H1 (cell line): Measurements from ENCODE around the gene TSHR. TPM values are rescaled to one million over a fixed set of nuclear protein-coding genes. Genes with fewer than 3 reads are reported as not detected.

Experiments used
- CTCF ChIA-PET: fragments of 300-600 bp; sonication (Branson Sonifier 250); formaldehyde crosslinking; loops from one replicate; lab custom pipeline; 2021; ENCODE audit not compliant: partially characterized antibody; lab: Charles Lee
- POLR2A ChIA-PET: fragments of 300-600 bp; sonication (Branson Sonifier 250); formaldehyde crosslinking; loops from one replicate; lab custom pipeline; 2021; ENCODE audit warnings: inconsistent platforms; ENCODE audit not compliant: partially characterized antibody; lab: Charles Lee
- DNase-seq, 2 experiments: peaks; one replicate each; pipeline versions ENCODE4 v3.0.0 to v3.0.0-alpha.2; 2010 to 2022; ENCODE audit warnings: low spot score in 2 of 2, low read depth in 1 of 2, mixed read lengths in 1 of 2
- FAIRE-seq: peaks from 2 replicates; lab custom pipeline; 2011; peaks lifted over from hg19 to GRCh38; lab: Jason Lieb, UNC
- H2AFZ ChIP-seq: 2 replicates; pipeline ENCODE4 v1.8.1; 2012; ENCODE audit warnings: low read length, inconsistent platforms
- H2AK5ac ChIP-seq: 2 replicates; pipeline ENCODE4 v1.6.1; 2013; ENCODE audit warnings: low read depth, low read length
- H2BK120ac ChIP-seq: replicated peaks from 2 replicates; pipeline ENCODE3; 2013; ENCODE audit warnings: low read depth, low read length, inconsistent platforms
- H2BK12ac ChIP-seq: 2 replicates; pipeline ENCODE4 v1.6.1; 2013; ENCODE audit warnings: low read depth, low read length
- H2BK15ac ChIP-seq: 2 replicates; pipeline ENCODE4 v1.6.1; 2013; ENCODE audit warnings: low read length
- H2BK20ac ChIP-seq: 2 replicates; pipeline ENCODE4 v1.6.1; 2013; ENCODE audit warnings: low read length
- H2BK5ac ChIP-seq: 2 replicates; pipeline ENCODE4 v1.6.1; 2013; ENCODE audit warnings: low read depth, low read length
- H3K14ac ChIP-seq: 2 replicates; pipeline ENCODE4 v1.6.1; 2013; ENCODE audit warnings: inconsistent platforms; ENCODE audit not compliant: insufficient read length
- H3K18ac ChIP-seq: 2 replicates; pipeline ENCODE4 v1.6.1; 2013; ENCODE audit warnings: low read length; ENCODE audit errors: extremely low read depth
- H3K23ac ChIP-seq: 2 replicates; pipeline ENCODE4 v1.6.1; 2013; ENCODE audit warnings: inconsistent platforms; ENCODE audit not compliant: insufficient read length
- H3K23me2 ChIP-seq: 2 replicates; pipeline ENCODE4 v1.6.1; 2013; ENCODE audit warnings: low read depth, low read length
- H3K27ac ChIP-seq: 2 replicates; pipeline ENCODE4 v1.6.1; 2011; ENCODE audit warnings: low read depth, low read length, inconsistent platforms
- H3K27me3 ChIP-seq, 4 experiments: replicated peaks in 1 of 4; 1 replicate in 1 of 4; 2 replicates in 3 of 4; pipeline versions ENCODE4 v1.6.1 to v1.8.1; 2011 to 2013; ENCODE audit warnings: low read length in 3 of 4, mild to moderate bottlenecking in 3 of 4, inconsistent platforms in 2 of 4, mixed read lengths in 2 of 4, moderate library complexity in 1 of 4; ENCODE audit not compliant: control insufficient read depth in 3 of 4, insufficient read depth in 3 of 4; ENCODE audit errors: extremely low read depth in 1 of 4
- H3K36me3 ChIP-seq, 4 experiments: 2 replicates each; pipeline versions ENCODE4 v1.6.1 to v1.8.1; 2011 to 2013; ENCODE audit warnings: mild to moderate bottlenecking in 4 of 4, low read length in 3 of 4, moderate library complexity in 2 of 4, control low read depth in 1 of 4, inconsistent platforms in 1 of 4; ENCODE audit not compliant: insufficient read depth in 4 of 4, control insufficient read depth in 2 of 4
- H3K4ac ChIP-seq: replicated peaks from 2 replicates; pipeline ENCODE3; 2013; ENCODE audit warnings: low read length, low read depth, mixed read lengths, inconsistent platforms; ENCODE audit not compliant: insufficient read length
- H3K4me1 ChIP-seq, 4 experiments: replicated peaks in 1 of 4; 1 replicate in 1 of 4; 2 replicates in 3 of 4; pipeline versions ENCODE4 v1.6.1 to v1.8.1; 2011 to 2013; ENCODE audit warnings: low read length in 3 of 4, inconsistent platforms in 2 of 4, mixed read lengths in 1 of 4; ENCODE audit not compliant: insufficient read depth in 4 of 4, control insufficient read depth in 3 of 4
- H3K4me2 ChIP-seq, 2 experiments: 2 replicates each; pipeline versions ENCODE4 v1.6.1 to v1.8.1; 2011 to 2013; ENCODE audit warnings: low read depth in 2 of 2, low read length in 2 of 2, control low read depth in 1 of 2, inconsistent platforms in 1 of 2, mild to moderate bottlenecking in 1 of 2; ENCODE audit not compliant: insufficient read depth in 1 of 2
- H3K4me3 ChIP-seq, 4 experiments: fragments of 200-600, 300-600 bp in 1 of 4; sonication (generic), shearing (Covaris generic), sonication (Bioruptor Twin) in 1 of 4; 2 replicates each; pipeline versions ENCODE4 v1.5.1 to v1.8.1; 2011 to 2016; ENCODE audit warnings: low read length in 4 of 4, low read depth in 3 of 4, control low read depth in 2 of 4, inconsistent platforms in 2 of 4, mild to moderate bottlenecking in 2 of 4, mixed read lengths in 1 of 4, moderate library complexity in 1 of 4; ENCODE audit not compliant: insufficient read depth in 2 of 4; ENCODE audit errors: extremely low read depth in 1 of 4
- H3K56ac ChIP-seq: replicated peaks from 2 replicates; pipeline ENCODE3; 2013; ENCODE audit warnings: low read depth, mild to moderate bottlenecking, mixed read lengths, low read length, inconsistent platforms; ENCODE audit not compliant: insufficient read length
- H3K79me1 ChIP-seq: 2 replicates; pipeline ENCODE4 v1.6.1; 2013; ENCODE audit warnings: low read depth, low read length, control low read depth
- H3K79me2 ChIP-seq, 2 experiments: 2 replicates each; pipeline versions ENCODE4 v1.6.1 to v1.8.1; 2012 to 2013; ENCODE audit warnings: low read length in 2 of 2, mild to moderate bottlenecking in 2 of 2, inconsistent platforms in 1 of 2; ENCODE audit not compliant: insufficient read depth in 2 of 2, control insufficient read depth in 1 of 2
- H3K9ac ChIP-seq, 4 experiments: replicated peaks in 1 of 4; 1 replicate in 1 of 4; 2 replicates in 3 of 4; pipeline versions ENCODE4 v1.6.1 to v1.8.1; 2011 to 2013; ENCODE audit warnings: low read depth in 3 of 4, low read length in 3 of 4, control low read depth in 2 of 4, mild to moderate bottlenecking in 2 of 4, moderate library complexity in 2 of 4, inconsistent platforms in 1 of 4; ENCODE audit errors: extremely low read depth in 1 of 4
- H3K9me3 ChIP-seq, 2 experiments: 2 replicates each; pipeline versions ENCODE4 v1.6.1 to v1.8.1; 2012 to 2013; ENCODE audit warnings: mild to moderate bottlenecking in 2 of 2, moderate library complexity in 2 of 2, control low read depth in 1 of 2, inconsistent platforms in 1 of 2, low read depth in 1 of 2, low read length in 1 of 2, mixed read lengths in 1 of 2; ENCODE audit not compliant: insufficient read depth in 2 of 2
- H4K20me1 ChIP-seq, 2 experiments: replicated peaks in 1 of 2; 2 replicates each; pipeline versions ENCODE3 to v1.8.1; 2011 to 2013; ENCODE audit warnings: inconsistent platforms in 2 of 2, low read length in 2 of 2, mild to moderate bottlenecking in 1 of 2; ENCODE audit not compliant: insufficient read depth in 2 of 2, control insufficient read depth in 1 of 2
- H4K5ac ChIP-seq: 2 replicates; pipeline ENCODE4 v1.6.1; 2013; ENCODE audit warnings: low read length, low read depth, mixed read lengths, inconsistent platforms; ENCODE audit not compliant: insufficient read length
- H4K8ac ChIP-seq: 2 replicates; pipeline ENCODE4 v1.8.0; 2013; ENCODE audit warnings: mild to moderate bottlenecking, moderate library complexity, low read length, inconsistent platforms; ENCODE audit not compliant: insufficient read depth; ENCODE audit errors: extremely low read depth
- H4K91ac ChIP-seq: replicated peaks from 2 replicates; pipeline ENCODE3; 2013; ENCODE audit warnings: low read length, mixed read lengths, inconsistent platforms; ENCODE audit not compliant: insufficient read length
- EZH2 ChIP-seq: fragments of 200-600 bp; sonication (generic); IDR thresholded peaks from 2 replicates; pipeline ENCODE4 v1.7.1; 2012; ENCODE audit warnings: low read depth, mild to moderate bottlenecking, moderate library complexity, low read length, inconsistent platforms; ENCODE audit not compliant: severe bottlenecking
- JUN ChIP-seq: IDR thresholded peaks from 2 replicates; pipeline ENCODE4 v1.6.1; 2011; ENCODE audit warnings: low read depth, mild to moderate bottlenecking, improper control_type of control experiment, low read length
- MAFK ChIP-seq: IDR thresholded peaks from 2 replicates; pipeline ENCODE4 v1.6.1; 2012; ENCODE audit warnings: low read depth, mild to moderate bottlenecking, improper control_type of control experiment, low read length
- PHF8 ChIP-seq: fragments of 200-600 bp; sonication (generic); conservative IDR thresholded peaks from 2 replicates; pipeline ENCODE4 v1.7.1; 2012; ENCODE audit warnings: low read depth, mild to moderate bottlenecking, inconsistent platforms, low read length, moderate library complexity
- RBBP5 ChIP-seq: IDR thresholded peaks from 2 replicates; pipeline ENCODE4 v1.7.1; 2012; ENCODE audit warnings: low read depth, mild to moderate bottlenecking, inconsistent platforms, low read length, moderate library complexity, borderline replicate concordance
- WGBS, 2 experiments: shearing (Covaris generic) in 1 of 2; methylation state at CpG; one replicate each; pipeline versions ENCODE4 v1.1.6 to v1.1.7; 2013 to 2015; ENCODE audit warnings: low lambda C conversion rate in 2 of 2, mixed read lengths in 2 of 2, inconsistent platforms in 1 of 2, low coverage in 1 of 2, missing lambda C conversion rate in 1 of 2; ENCODE audit not compliant: insufficient replicate concordance in 2 of 2, insufficient coverage in 1 of 2, insufficient read length in 1 of 2; ENCODE audit errors: extremely low coverage in 1 of 2, missing lambda C conversion rate in 1 of 2; 5-methylcytosine and 5-hydroxymethylcytosine counted together
- polyA plus RNA-seq, 7 experiments: library from polyadenylated mRNA; depleted of rRNA in 3 of 7; stranded (reverse) in 5 of 7; unstranded in 2 of 7; fragments of >200 nt in 5 of 7; fragments of 200-250 nt in 2 of 7; gene quantifications; 1 replicate in 5 of 7; 2 replicates in 1 of 7; 4 replicates in 1 of 7; pipeline versions ENCODE4 v1.2.1 to v1.2.3, GENCODE V29; 2011 to 2013; ENCODE audit warnings: missing spikeins in 2 of 7, mixed read lengths in 2 of 7
- total RNA-seq: library from RNA; stranded (reverse); fragmentation: NEBNext Ultra II Directional; extraction: Animal tissue kit (Norgen Biotek cat#: 25700); gene quantifications from 2 replicates; pipeline ENCODE4 v1.2.1, GENCODE V29; 2021

Gene TSHR
- total and polyA plus RNA-seq, 2 of the 8 experiments (the other 6 are each of a cell fraction or from before 2014, with no cell fraction given), result 0.27 TPM; not detected in 1

- Histone ChIP-seq H3K4me1 (no peaks in the 10 kb centered on the region), H2BK15ac (no peak overlapping the region), H3K23ac (no peak overlapping the region), H4K8ac (no peak overlapping the region), H3K79me1 (no peaks in the 10 kb centered on the region), H3K14ac (no peak overlapping the region), H3K9ac (no peak overlapping the region), H2AFZ (no peak overlapping the region), H3K56ac (no peak overlapping the region), H3K4ac (no peak overlapping the region), H3K27ac (no peak overlapping the region), H3K23me2 (no peaks in the 10 kb centered on the region), H3K27me3 (no peaks in the 10 kb centered on the region), H2AK5ac (no peak overlapping the region), H3K4me2 (no peak overlapping the region), H2BK12ac (no peak overlapping the region), H3K9me3 (no peaks in the 10 kb centered on the region), H4K91ac (no peak overlapping the region), H3K79me2 (no peaks in the 10 kb centered on the region), H3K18ac (no peak overlapping the region), H4K20me1 (no peaks in the 10 kb centered on the region), H3K36me3 (no peaks in the 10 kb centered on the region), H2BK120ac (no peak overlapping the region), H2BK5ac (no peak overlapping the region), H4K5ac (no peak overlapping the region), H3K4me3 (no peak overlapping the region), H2BK20ac (no peak overlapping the region)
- ChIA-PET POLR2A (interaction anchor here (0.7 kb wide), 1 partner anchor 31 kb away, joined by 3 read pairs; no protein-coding TSS in a partner anchor), CTCF (no interaction called here)
- no peak for DNase-seq
- no peak for FAIRE-seq
- TF ChIP-seq MAFK, result no peak
- TF ChIP-seq JUN, result no peak
- TF ChIP-seq PHF8, result no peak
- no peak for TF ChIP-seq EZH2
- TF ChIP-seq RBBP5, result no peak
- WGBS, 2 experiments, result 76% methylated on average over 1 of the region's 1 CpG; no CpG with 5 or more reads in 1 of the 2 experiments
Measured at GRCh38 chr14:81105961-81106360, 150.5 kb downstream of the TSHR start.
